Measurements from ENCODE around the gene PLXDC1.

- TF ChIP-seq ATM (IDR thresholded peaks at IDR 0.05; ENCODE audit: borderline replicate concordance) (no peak), ELF1 (CRISPR knock-in tag; IDR thresholded peaks at IDR 0.05) (no peak)
These were observed 97.3 kb downstream of the PLXDC1 start for GRCh38 chr17:39054111-39054645.
